Measurements from ENCODE around the gene RARRES1. TPM values are rescaled to one million over a fixed set of nuclear protein-coding genes. Genes with fewer than 3 reads are reported as not detected.

RARRES1 gene
- polyA plus RNA-seq, 2 of the 4 experiments (the other 2 are of a cell fraction), result 10.9 to 33.4 TPM

DNA sequence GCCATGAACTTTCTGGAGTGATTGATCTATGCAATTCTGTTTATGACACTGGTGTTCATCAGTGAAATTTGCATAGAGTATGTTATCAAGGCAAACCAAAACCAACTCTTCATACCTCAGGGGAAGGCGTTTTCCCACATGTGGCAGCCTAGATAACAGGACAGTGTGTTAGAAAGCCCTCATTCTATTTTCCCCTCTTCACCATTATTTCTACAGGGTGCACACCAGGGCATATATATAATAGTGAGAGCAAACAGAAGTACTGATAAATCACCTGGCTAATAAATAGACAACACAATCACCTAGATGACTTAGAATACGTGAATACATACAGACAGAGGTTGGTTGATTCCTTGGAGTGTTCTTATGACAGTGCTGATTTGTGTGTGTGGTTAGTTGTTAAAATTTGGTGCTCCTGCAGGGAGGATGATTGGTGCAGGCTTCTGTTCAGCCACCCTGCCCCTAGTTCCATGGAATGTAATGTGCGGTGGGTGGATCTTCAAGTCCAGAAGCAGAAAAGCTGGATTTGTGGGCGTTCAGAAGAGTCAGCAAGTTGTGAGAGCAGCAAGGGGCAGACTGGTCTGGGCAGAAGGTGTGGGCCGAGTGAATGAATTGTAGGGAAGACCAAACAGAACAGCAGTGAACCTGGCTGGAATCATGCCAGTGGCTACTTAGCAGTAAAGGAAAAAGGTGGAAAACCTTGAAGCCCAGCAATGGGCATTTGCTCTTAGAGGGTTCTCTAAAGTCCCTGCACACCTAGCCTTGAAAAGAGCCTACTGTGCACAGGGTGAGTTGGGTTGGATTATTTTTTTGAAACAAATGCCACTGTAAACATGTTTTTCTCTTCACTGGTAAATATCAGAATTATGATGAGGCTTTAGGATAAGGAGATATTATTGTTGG is 11.7 kb upstream of the RARRES1 start (continued):
- TF ChIP-seq JUN (IDR thresholded peaks at IDR 0.05), result no peak

DNA sequence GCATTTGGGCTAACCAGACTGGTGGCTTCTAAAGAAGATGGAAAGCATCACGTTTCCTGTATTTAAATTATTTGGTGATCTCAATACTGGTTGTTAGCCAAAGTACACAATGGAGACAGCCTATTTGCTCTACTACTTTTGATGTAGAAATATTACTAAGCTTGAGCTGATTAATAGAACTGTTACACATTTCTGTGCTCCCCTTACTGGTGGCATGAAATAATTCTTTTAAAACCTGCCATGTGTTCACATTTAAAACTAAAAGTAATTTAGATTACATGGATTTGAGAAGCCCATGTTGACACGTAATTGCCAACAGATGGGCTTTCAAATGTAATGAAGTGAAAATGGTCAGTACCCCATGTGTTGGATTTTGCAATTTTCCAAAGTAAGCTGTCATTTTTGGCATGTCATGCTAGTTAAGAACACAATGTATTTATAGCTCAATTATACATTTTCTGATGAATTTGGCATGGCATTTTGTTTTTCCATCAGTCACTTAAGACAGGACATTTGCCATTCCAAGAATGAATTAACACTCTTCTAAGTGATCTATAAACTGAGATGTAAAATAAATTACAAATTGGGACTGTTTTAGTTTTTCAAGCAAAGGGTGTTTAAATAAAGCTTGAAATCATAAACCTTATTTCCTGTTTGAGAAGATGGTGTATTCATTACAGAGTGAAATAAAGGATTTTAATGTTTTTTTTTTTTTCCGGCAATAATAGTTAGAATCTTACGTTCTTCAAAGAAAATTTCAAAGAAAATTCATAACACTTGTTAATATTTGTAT is 10.8 kb upstream of the RARRES1 start:
- 0 out of 6 replicates have a peak overlapping the region, but pooled peaks of 1 of the 2 experiments have one; percentile 38 for H3K27ac ChIP-seq
- FAIRE-seq (peak; percentile 67), ATAC-seq (no peak), DNase-seq (ENCODE audit: low read depth in 1 of 2, low spot score in 1 of 2) (no peak)
- CTCF ChIA-PET, result interaction anchor here (0.6 to 8.8 kb wide), 5 partner anchors 15 to 46 kb away, joined by 3 to 45 read pairs (median 3); no protein-coding TSS in a partner anchor
- peaks cover 26% of the 10 kb centered on the region for H3K4me1 ChIP-seq
- H3K4me2 ChIP-seq, result no peak overlapping the region
- POLR2A ChIA-PET, result no interaction called here
- no peaks in the 10 kb centered on the region for H3K9me3 ChIP-seq
- WGBS (ENCODE audit: missing lambda C conversion rate), result 75% methylated on average over 4 of the region's 4 CpGs
- no peak overlapping the region for H3K4me3 ChIP-seq
- TF ChIP-seq POLR2A (IDR thresholded peaks at IDR 0.05; ENCODE audit: low read length) (no peak), HOXA7 (CRISPR knock-in tag; IDR thresholded peaks at IDR 0.05) (no peak), ZNF302 (CRISPR knock-in tag; IDR thresholded peaks at IDR 0.05) (no peak), FOSB (CRISPR knock-in tag; IDR thresholded peaks at IDR 0.05) (no peak), SMC3 (IDR thresholded peaks at IDR 0.05) (no peak), BHLHE40 (IDR thresholded peaks at IDR 0.05; ENCODE audit: low read depth, low read length) (no peak)
- TF ChIP-seq, protein P1, sequence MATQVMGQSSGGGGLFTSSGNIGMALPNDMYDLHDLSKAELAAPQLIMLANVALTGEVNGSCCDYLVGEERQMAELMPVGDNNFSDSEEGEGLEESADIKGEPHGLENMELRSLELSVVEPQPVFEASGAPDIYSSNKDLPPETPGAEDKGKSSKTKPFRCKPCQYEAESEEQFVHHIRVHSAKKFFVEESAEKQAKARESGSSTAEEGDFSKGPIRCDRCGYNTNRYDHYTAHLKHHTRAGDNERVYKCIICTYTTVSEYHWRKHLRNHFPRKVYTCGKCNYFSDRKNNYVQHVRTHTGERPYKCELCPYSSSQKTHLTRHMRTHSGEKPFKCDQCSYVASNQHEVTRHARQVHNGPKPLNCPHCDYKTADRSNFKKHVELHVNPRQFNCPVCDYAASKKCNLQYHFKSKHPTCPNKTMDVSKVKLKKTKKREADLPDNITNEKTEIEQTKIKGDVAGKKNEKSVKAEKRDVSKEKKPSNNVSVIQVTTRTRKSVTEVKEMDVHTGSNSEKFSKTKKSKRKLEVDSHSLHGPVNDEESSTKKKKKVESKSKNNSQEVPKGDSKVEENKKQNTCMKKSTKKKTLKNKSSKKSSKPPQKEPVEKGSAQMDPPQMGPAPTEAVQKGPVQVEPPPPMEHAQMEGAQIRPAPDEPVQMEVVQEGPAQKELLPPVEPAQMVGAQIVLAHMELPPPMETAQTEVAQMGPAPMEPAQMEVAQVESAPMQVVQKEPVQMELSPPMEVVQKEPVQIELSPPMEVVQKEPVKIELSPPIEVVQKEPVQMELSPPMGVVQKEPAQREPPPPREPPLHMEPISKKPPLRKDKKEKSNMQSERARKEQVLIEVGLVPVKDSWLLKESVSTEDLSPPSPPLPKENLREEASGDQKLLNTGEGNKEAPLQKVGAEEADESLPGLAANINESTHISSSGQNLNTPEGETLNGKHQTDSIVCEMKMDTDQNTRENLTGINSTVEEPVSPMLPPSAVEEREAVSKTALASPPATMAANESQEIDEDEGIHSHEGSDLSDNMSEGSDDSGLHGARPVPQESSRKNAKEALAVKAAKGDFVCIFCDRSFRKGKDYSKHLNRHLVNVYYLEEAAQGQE (IDR thresholded peaks at IDR 0.05), result no peak

DNA sequence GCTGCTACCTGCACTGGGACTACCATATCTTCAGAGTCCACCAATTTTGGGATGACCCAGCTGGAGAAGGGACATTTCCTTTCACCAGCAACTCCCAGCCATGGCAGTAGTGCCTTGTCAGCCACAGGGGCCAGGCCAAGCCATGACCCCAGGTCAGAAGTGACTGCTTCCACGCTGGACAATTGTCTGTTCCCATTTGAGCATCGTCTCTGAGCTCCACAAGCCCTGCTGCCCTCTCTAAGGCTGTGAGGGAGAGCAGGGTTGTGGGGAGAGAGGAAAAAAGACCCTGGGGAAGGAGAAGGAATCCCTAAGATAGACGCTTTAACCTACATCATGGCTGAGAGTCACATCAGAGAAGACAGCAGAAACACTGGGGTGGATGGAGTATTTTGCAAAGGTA is 7.4 kb upstream of the RARRES1 start:
- TF ChIP-seq, protein P2, sequence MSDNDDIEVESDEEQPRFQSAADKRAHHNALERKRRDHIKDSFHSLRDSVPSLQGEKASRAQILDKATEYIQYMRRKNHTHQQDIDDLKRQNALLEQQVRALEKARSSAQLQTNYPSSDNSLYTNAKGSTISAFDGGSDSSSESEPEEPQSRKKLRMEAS (IDR thresholded peaks at IDR 0.05), result no peak
- TF ChIP-seq, protein P3, sequence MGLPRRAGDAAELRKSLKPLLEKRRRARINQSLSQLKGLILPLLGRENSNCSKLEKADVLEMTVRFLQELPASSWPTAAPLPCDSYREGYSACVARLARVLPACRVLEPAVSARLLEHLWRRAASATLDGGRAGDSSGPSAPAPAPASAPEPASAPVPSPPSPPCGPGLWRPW (IDR thresholded peaks at IDR 0.05), result no peak
- no peak for TF ChIP-seq ZNF302 (CRISPR knock-in tag; IDR thresholded peaks at IDR 0.05)
- no peak for TF ChIP-seq NPAS2 (CRISPR knock-in tag; IDR thresholded peaks at IDR 0.05; ENCODE audit: borderline replicate concordance)
- TF ChIP-seq MAFK (IDR thresholded peaks at IDR 0.05; ENCODE audit: partially characterized antibody), result no peak
- TF ChIP-seq RARB (CRISPR knock-in tag; IDR thresholded peaks at IDR 0.05), result no peak
- TF ChIP-seq HEYL (CRISPR knock-in tag; IDR thresholded peaks at IDR 0.05), result no peak
- TF ChIP-seq JUN (IDR thresholded peaks at IDR 0.05), result no peak
- TF ChIP-seq, protein P4, sequence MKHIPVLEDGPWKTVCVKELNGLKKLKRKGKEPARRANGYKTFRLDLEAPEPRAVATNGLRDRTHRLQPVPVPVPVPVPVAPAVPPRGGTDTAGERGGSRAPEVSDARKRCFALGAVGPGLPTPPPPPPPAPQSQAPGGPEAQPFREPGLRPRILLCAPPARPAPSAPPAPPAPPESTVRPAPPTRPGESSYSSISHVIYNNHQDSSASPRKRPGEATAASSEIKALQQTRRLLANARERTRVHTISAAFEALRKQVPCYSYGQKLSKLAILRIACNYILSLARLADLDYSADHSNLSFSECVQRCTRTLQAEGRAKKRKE (CRISPR knock-in tag; IDR thresholded peaks at IDR 0.05; ENCODE audit: low read depth), result no peak
- no peak for TF ChIP-seq ZC3H11A (IDR thresholded peaks at IDR 0.05)
- TF ChIP-seq CHD2 (IDR thresholded peaks at IDR 0.05; ENCODE audit: low read length, partially characterized antibody), result no peak
- TF ChIP-seq JUNB (IDR thresholded peaks at IDR 0.05), result no peak
- TF ChIP-seq SMC3 (IDR thresholded peaks at IDR 0.05), result no peak
- TF ChIP-seq NR3C1 (IDR thresholded peaks at IDR 0.05), result no peak
- TF ChIP-seq ZSCAN20 (CRISPR knock-in tag; IDR thresholded peaks at IDR 0.05), result no peak
- no peak for TF ChIP-seq SREBF2 (IDR thresholded peaks at IDR 0.05)
- TF ChIP-seq RNF2 (IDR thresholded peaks at IDR 0.05; ENCODE audit: borderline replicate concordance, low read depth), result no peak
- no peak for TF ChIP-seq HOXB13 (CRISPR knock-in tag; IDR thresholded peaks at IDR 0.05; ENCODE audit: low read depth)
- TF ChIP-seq TP53 (CRISPR knock-in tag; IDR thresholded peaks at IDR 0.05), result no peak
- FAIRE-seq (no peak), ATAC-seq (no peak), DNase-seq (ENCODE audit: low read depth in 1 of 2, low spot score in 1 of 2) (no peak)
- POLR2A ChIA-PET, result no interaction called here
- no peak overlapping the region for H3K4me3 ChIP-seq
- CTCF ChIA-PET, result interaction anchor here (1.0 to 8.8 kb wide), 2 partner anchors 12 to 45 kb away, joined by 3 to 45 read pairs; no protein-coding TSS in a partner anchor
- H3K9me3 ChIP-seq, result peaks cover 10% of the 10 kb centered on the region
- no peak overlapping the region for H3K4me2 ChIP-seq
- WGBS (ENCODE audit: missing lambda C conversion rate), result 85% methylated on average over 3 of the region's 3 CpGs
- no peak overlapping the region for H3K27ac ChIP-seq
- 0 out of 3 replicates have a peak, but pooled peaks cover 4% of the 10 kb centered on the region for H3K4me1 ChIP-seq
